ENCODE measurements around the gene SLX4.

The SLX4 gene

DNA sequence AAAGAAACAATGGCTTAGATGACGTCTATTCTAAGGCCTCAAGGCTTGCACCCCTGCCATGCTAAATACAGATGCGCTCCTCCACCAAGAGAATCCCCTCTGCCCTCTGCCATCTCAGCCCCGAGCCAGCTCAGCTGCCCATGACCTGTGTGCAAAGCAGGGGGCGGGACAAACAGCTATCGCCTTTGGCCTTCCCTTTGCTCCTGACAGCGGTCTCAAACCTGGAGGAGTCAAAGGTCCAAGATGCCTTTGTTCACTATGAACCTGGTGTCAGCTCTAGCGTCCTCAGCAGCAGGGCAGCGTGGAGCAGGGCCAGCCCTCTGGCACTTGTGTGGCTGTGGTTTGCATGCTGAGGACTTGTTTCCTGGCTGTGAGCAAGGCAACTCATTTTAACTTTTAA, 12.3 kb downstream of the SLX4 start:
- no peak for DNase-seq

DNA sequence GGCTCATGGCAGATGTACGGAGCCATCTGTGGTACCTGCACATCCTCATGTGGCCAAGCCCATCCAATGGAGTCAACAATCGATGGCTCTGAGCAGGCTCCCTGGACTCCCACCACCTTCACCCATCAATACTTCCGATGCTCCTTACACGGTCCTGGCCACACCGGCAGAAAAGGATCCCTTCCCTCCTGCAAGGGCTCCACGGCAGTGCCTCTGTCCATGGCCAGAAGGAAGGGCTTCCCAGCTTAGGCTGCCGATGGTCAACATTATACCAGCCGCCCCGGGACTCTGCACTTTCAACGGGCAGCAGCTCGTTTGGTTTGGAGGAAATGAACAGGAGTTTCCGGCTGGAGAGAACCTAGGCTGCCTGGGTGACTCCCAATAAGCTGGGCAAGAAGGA, 13.2 kb downstream of the SLX4 start:
- no peak for DNase-seq

DNA sequence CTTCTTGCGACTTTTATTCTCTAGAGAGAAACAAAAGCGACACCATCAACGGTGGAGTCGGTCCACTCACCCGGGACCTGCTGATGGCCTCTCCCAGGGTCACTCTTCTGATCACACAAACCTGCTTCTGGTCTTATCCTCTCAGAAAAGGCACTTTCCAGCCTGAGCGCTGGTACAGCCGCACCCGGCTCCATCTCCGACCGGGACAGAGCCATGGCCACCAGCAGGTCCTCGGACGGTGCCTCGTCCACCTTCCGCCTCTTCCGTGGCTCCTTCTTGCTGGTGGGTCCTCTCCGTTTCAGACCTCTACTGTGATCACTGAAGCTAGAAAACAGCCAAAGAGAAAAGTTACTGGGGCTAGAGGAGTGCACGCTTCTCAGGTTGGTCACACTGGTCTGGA, 13.7 kb downstream of the SLX4 start:
- no peak for DNase-seq

DNA sequence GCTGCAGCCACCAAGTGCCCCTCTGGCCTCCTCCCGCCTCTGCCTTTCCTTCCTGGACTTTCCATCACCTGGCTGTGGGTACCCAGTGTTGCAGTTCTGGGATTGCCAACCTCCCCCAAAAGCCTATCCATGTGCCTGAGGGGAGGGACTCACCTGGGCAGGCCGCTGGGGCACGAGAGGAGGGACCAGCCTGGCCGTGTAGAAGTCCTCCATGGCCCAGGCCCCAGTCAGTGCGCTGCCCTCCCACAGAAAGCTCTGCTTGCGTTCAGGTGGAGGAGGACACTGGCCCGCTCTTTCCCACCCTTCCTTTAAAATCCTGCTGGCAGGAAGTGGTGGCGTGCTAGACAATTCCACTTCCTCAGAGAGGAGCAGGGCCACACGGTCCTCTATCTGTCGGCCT, 14.2 kb downstream of the SLX4 start:
- DNase-seq = no peak

DNA sequence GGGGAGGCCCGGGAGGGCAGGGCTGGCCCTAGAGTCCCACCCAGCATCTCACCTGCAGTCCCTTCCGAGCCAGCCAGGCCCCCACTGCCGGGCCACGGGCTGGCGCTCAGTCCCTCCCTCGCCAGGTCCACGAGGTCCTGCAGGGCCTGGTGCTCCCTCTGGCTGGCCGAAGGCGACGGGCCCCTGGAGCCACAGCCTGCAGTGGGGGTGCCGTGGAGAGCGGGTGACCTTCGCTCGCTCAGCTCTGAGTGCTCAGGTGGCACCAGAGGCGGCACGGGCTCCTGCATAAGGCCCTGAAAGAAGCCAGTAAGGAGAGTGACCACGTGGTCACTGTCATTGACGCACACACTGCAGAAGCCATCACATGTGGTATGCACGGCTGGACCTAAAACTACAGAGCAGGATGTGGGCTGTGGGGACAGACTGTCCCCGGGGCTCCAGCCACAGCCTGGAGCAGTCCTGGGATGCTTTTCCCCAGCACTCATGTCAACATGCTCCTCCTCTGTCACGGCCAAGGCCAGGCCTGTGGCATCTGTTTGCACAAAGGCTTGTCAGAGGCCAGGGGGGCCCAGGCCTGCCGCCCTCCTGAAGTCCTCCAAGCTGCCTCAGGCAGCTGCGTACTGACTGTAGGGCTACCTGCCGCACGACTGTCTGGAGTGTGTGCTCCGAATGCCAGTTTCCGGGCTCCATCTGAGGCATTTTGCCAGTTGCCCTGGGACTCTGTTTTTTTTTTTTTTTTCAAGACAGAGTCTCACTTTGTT, 15.1 kb downstream of the SLX4 start:
- DNase-seq = no peak

DNA sequence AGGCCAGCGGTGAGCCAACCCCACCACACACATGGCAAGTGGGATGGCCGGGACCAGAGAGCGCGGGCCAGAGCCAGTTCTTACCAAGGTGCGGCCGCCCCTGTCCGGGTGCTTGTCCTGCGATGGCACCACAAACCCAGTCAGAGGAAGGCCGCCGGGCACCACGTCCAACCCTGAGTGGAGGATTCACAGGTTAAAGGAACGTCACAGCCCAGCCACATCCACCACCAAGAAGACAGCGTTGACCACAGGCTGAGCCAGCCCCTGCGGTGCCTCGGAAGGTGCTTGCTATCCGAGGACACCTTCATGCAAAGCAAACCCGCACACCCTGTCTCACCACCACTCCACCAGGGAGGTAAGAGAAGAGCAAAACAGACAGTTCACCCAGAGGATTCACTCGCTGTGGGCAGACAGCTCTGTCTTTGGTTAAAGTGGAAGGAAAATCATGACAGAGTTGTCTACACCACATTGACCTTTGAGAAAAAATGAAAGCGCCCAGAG, 15.8 kb downstream of the SLX4 start:
- DNase-seq = no peak

DNA sequence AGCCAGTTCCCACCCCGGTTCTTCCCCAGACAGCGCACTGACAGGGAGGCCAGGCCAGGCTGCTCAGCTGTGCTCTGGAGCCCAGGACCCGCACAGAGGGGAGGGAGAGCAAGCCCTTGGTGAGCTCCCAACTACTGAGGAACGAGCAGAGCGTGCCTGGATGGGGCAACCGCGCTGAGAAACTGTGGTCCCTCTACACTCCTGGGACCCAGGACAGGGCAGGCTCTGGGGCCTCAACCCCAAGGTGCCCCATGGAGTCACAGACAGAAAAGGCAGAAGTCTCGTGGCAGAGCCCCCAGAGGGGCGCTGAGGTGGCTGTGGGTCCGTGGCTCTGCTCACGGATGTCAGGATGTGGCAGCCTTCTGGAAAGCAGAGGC, 16.3 kb downstream of the SLX4 start:
- no peak for DNase-seq

DNA sequence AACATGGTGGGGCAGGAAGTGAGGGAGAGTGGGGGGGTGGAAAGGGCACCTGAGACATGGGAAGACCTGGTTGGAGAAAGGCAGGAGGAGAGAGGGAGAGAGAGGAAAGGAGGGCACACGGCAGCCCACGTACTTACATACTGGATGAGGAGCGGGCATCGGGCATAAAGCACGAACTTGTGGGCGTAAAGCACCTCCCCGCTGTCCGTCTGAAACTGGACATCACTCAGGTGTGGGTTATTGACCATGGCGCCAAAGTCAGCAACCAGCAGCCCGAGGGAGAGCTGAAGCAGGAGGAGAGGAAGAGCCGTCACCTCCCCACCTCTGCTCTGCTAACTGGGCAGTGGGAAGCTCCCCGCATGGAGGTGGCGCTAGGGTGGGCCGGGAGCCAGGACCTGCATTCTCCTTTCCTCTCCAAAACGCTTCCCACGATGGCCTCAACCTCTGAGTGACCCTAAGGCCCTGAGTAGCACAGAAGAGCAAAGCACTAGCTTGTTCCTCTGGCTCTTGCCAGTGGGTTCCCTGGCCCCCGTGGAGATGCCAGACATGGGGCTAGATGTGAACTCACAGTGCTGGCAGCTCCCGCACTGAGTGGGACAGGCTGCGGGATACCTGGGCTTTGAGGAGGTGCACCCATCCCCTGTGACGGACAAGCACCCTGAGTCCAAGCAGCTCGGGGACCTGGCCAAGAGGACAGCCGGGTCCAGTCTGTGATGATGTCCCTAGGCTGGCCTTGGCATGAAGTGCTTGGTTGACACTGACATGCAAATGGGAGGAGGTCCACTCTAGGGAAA, 16.9 kb downstream of the SLX4 start:
- no peak for DNase-seq

DNA sequence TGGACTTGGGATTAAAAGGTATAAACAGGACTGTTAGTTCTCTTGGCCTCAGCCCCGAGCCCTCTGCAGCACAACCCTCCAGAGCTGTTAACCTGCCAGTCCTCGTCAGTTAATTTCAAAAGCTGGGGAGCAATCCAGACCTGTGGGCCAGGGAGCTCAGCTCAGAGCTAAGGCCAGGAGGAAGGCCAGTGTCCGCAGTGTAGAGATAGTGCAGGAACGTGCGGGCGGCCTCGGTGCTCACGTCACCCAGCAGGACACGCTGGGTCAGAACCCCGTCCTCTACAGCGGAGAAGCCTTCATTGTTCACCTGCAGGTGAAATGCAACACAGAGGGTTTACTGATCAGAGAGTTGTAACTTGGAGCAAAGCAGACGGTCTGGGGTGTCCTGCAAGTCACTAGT, 18.8 kb downstream of the SLX4 start:
- no peak for DNase-seq

DNA sequence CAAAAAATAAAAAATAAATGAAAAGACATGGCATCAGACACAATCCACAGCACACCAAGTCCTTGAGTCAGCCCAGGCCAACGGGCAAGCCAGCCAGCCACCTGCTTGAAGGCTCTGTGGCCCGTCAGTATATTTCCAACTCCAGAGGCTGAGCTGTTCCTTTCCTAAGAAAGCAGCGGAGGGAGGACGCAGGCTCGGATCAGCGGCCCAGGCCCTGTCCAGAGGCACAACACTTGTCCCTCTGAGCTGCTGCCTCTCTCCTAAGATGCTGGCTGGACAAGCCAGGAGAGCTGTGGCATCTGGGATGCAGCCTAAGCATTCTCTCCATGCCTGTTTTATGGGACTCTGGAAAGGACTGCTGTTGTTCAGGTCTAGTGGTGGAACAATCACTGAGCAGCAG, 19.4 kb downstream of the SLX4 start:
- no peak for DNase-seq

DNA sequence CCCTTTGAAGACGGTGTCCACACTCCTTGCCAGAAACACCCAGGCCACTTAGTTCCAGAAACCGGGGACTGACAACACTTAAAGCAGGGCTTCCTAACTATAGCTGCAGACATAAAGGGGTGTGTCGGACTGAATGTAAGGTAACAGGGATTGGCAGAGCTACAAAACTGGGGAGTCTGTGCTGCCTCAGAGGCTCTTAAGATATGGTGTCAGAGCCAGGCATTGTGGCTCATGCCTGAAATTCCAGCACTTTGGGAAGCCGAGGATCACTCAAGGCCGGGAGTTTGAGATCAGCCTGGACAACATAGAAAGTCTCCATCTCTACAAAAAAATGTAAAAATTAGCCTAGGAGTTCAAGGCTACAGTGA, 20.0 kb downstream of the SLX4 start:
- no peak for DNase-seq

DNA sequence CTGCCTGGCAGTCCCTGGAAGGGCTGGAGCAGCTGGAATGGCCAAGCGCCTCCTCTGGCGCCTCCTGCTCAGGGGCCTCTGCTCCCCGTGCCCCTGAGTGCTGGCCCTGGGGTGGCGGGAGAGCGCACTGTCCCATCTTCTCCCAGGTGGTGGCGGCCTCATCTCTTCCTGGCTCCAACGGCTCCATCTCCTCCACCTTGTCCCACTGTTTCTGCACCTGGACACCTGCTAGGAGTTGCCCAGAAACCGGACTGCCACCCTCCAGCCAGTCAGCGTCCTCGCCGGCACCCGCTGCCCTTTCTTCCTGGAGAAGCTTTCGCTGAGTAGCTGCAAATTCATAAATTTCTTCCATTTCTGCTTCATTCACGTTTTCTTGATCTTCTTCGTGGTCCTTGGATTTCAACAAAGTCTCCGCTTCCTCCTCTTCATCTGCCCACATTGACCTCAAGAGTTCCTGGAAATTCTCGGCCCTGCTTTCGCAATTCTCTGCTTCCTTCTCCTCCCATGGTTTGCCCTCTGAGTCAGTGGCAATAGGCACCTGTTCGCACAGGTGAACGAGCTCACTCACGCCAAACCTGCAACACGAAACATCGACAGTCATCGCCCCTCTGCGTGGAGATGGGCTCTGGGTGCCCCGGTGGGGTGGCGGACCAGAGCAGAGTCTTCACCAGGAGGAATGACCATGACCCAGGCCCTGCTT, 20.5 kb downstream of the SLX4 start:
- peak; percentile 28 for DNase-seq

DNA sequence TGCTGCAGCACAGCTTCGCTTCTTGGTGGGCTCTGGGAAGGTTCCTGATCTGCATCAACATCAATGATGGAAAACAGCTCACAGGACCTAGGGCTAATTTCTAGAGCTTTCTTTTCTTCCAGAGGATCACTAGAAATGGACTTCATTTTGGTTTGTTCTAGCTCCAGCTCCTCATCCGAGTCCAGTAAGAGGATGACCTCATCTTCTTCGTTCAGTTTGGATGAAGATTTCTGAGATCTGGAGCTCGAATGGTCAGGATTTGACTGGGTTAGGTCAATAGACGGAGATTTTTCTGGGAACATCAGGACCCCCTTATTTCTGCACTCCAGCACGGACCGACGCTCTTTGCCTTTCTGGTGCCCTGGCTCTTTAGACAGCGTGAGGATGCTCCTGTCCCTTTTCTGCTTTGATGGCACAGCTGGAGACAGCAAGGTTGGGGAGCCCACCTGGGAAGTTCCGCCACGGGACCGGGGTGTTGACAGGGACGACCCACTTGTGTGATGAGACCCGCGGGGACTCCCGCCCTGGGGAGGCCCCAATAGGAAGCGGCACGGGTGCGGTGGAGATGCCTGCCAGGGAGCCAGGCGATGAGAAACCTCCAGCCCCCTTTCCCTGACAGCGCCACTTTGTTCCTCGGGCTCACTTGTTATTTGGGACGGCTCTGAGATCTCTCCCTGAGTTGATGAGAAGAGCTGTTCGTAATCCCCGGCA, 21.3 kb downstream of the SLX4 start:
- DNase-seq = no peak

DNA sequence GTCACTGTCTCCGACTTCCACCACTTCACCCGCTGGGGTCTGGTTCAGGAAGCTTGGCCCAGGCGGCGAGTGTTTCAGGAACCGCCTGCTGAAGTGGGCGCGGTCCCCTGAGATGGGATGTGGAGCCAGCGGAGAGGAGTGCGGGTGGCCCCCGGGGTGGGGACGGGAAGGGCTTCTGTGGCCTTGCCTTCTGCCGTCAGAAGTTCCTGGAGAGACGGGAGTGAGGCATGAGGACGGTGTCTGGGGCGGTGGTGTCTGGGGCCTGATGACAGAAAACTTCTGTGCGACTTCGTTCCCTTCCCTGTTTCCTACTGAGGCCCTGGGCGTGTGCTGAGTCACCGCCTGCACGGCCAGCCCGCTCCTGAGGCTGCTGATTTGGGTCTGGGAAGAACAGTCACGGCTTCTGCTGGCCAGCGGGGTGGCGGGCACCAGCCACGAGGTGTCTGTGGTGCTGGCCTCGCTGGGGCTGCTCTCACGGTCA, 21.9 kb downstream of the SLX4 start:
- no peak for DNase-seq

DNA sequence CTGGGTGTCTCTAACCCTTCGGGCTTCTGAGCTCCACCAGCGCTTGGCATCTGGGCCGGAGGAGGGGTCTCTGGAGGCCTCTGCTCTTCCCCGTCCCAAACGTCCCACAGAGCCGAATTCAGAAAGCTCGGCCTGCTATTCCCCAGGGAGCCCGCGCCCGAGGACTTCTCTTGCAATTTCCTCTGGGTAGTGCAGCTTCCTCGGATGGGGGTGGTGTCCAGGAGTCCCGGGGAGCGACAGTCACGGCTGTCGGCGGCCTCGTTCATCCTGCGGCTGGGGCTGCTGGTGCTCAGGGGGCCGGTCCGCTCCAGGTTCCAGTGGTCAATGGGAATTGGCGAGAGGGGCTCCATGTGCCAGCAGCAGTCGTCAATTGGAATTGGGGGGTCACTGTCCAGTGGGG, 22.4 kb downstream of the SLX4 start:
- no peak for DNase-seq

DNA sequence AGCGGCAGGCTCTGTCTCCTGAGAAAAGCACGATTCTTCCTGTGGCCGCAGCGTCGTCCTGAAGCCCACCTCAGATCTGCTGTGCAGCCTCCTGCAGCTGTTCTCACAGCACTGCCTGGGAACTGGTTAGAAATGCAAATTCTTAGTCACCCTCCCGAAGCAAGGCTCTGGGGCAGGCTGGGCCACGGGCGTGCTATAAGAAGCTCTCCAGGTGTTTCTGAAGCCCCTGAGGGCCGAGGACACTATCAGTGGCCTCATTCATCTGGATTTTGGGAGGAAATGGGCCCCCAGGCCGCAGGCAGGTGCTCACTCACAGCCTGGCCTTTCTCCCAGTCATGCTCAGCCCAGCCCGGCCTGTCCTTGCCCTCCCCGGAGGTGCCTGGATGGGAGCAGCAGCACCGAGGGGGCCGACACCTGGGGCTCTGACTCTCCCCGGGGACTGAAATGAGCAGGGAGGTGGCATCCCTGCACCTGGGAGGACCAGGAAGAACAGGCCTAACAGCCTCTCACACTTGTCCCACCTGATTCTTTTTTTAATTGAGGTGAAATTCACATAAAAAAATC, 23.8 kb downstream of the SLX4 start:
- no peak for DNase-seq

DNA sequence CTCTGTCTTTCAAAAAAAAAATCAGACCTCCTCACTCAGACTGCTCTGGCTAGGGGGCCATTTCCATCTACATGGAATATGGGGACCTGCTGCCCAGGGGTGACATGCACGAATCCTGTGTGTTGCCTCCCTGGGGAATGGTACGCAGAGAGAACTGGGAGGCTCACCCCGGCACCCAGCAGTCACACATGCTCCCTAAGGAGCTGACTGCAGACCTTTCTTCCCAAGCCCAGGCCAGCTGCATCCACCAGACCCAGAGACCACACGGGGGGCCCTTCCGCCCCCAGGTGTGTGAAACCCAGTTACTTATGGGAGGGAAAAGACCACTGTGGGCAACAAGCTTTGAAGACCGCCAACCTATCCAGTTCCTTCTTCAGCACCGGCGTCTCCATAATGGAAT, 27.0 kb downstream of the SLX4 start:
- DNase-seq = no peak

DNA sequence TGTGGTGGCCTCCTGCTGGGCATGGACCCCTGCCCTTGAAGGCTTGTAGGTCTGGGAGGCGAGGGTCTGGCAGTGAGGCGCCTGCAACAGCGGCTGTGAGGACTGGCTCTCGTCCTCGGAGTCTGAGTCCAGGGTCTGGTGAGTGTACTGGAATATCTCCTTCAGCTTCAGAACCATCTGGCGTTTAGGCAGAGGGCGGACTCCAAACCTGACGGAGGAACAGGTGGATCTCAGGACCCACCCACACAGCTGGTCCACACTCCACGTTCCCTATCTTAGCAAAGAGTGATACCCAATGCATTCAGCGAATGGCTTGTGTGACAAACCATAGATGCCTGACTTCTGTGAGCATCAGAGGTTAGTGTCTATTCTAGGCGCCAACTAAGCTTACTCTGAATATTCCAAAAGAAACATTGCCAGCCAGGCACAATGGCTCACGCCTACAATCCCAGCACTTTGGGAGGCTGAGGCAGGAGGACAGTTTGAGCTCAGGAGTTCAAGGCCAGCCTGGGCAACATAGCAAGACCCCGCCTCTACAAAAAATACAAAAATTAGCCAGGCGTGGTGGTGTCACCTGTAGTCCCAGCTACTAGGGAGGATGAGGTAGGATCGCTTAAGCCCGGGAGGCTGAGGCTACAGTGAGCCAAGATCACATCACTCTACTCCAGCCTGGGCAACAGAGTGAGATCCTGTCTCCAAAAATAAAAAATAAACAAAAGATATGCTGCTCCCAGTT, 27.9 kb downstream of the SLX4 start:
- DNase-seq = no peak

DNA sequence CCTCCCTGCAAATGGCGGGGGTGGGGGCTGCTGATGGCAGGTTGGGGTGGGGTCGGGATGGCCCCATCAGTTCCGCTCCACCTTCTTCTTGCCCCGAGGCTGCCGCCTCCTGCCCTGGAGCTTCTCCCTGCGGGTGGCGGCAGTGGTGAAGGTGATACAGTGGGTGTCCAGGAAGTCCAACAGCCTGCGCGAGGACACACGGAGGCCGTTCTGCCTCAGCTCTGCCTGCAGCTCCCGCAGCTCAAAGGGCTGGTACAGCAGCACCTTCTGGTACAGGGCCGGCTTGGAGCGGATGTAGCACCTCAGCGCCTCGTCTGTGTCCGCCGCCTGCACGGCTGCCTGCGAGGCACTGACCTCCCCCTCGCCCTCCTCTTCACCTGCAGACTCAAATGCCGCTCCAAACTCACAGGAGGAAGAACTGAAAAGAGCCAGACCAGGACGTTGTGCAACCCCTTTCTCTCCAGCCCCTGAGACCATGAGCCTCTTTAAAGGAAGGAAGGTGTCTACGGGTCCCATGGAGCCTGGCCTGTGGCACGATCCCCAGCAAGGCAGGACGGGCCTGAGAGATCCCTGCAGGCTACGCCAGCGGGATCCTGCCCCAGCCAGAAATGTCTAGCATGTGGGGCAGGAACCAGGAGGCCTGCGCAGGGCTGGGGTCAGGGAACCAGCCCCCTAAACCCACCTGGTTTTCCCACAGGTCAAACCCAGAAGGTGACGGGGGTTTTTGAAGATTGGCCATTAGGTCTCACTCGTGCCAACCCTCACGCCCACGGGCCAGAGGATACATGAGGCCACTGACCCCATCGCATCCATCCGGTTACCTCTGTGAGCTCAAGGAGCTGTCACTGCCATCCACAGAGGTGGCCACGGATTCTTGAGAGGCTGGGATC, 28.9 kb downstream of the SLX4 start:
- no peak for DNase-seq

DNA sequence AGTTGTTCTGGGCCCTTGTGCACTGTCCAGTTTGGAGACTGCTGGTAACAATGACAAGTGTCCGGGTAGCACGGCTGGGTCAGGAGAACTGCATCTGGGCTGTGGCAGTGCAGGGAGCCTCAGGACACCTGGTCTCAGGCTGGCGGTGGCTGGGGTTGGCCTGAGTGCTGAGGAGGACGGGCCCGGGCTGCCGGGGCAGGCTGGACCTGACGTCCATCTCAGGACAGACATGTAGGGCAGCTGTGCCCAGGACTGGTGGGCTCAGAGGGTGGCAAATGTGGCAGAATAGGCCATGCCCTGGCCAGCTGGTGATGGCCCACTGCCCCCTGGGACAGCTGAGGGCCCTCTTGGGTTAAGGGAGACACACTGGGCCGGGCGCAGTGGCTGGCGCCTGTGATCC, 30.0 kb downstream of the SLX4 start:
- DNase-seq = no peak

DNA sequence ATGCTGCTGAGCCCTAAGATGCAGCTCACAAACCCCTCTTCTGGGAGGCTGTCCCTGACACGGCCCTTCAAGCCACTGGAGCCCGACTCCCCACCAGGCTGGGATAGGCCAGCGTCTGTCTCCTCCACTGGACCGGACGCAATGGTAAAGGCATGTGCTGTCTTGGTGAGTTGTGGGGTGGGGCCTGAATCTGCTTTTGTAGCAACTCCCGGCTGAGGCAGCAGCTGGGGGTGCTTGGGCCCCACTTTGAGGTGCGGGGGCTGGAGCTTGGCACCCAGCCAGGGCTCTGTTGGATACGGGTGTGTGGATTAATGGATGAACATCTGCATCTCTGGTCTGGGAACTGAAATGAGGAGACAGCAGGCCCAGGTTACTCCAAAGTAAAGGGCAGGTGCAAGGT, 30.7 kb downstream of the SLX4 start:
- DNase-seq = no peak
